GM12878 (cell line): ENCODE measurements around the gene GPC6. TPM values are rescaled to one million over a fixed set of nuclear protein-coding genes. Genes with fewer than 3 reads are reported as not detected.

Experiments used
- ATAC-seq: fragments of 200-7000 bp; cut with Tn5 transposase; 3 replicates; pipeline ENCODE4 v1.9.1; 2020; ENCODE audit warnings: mild to moderate bottlenecking, moderate library complexity
- BruUV-seq: library from RNA; stranded (reverse); fragments of 400-500 nt; replicated peaks from 2 replicates; lab custom pipeline; 2021; lab: Mats Ljungman, UMichigan
- CTCF ChIA-PET: fragments of 300-600 bp; sonication (Branson Sonifier 250); formaldehyde crosslinking; extraction: SDS; loops from one replicate; lab custom pipeline; 2021; ENCODE audit warnings: inconsistent platforms; lab: Yijun Ruan, JAX
- POLR2A ChIA-PET: fragments of 350-600 bp; formaldehyde crosslinking; extraction: SDS; loops from one replicate; lab custom pipeline; 2021; ENCODE audit warnings: inconsistent platforms; lab: Charles Lee
- RAD21 ChIA-PET: fragments of 300-600 bp; sonication (Branson Sonifier 250); formaldehyde crosslinking; loops from one replicate; lab custom pipeline; 2023; ENCODE audit warnings: antibody characterized with exemption; ENCODE audit not compliant: unreplicated experiment; lab: Charles Lee
- SMC1A ChIA-PET: fragments of 300-600 bp; sonication (Branson Sonifier 250); formaldehyde crosslinking; loops from one replicate; lab custom pipeline; 2023; ENCODE audit not compliant: unreplicated experiment, uncharacterized antibody; lab: Charles Lee
- DNase-seq: peaks from one replicate; pipeline ENCODE4 v3.0.0-alpha.2; 2011; ENCODE audit warnings: low read depth, low spot score
- FAIRE-seq: peaks from 3 replicates; lab custom pipeline; 2011; peaks lifted over from hg19 to GRCh38; lab: Jason Lieb, UNC
- H2AFZ ChIP-seq: 2 replicates; pipeline ENCODE4 v1.6.0; 2011; ENCODE audit warnings: low read depth, low read length, control low read depth; ENCODE audit not compliant: control insufficient read depth
- H3K27ac ChIP-seq: 2 replicates; pipeline ENCODE4 v1.5.1; 2011; ENCODE audit warnings: control low read depth; ENCODE audit not compliant: control insufficient read depth, insufficient read depth
- H3K27me3 ChIP-seq, 2 experiments: replicated peaks in 1 of 2; 2 replicates each; pipeline versions ENCODE4 v1.6.0 to v1.6.1; 2011; ENCODE audit warnings: low read length in 1 of 2; ENCODE audit not compliant: control insufficient read depth in 2 of 2, insufficient read depth in 2 of 2
- H3K36me3 ChIP-seq, 2 experiments: 2 replicates each; pipeline ENCODE4 v1.5.1; 2011; ENCODE audit warnings: low read length in 1 of 2; ENCODE audit not compliant: control insufficient read depth in 2 of 2, insufficient read depth in 2 of 2
- H3K4me1 ChIP-seq: 2 replicates; pipeline ENCODE4 v1.6.1; 2011; ENCODE audit warnings: mild to moderate bottlenecking, low read length, moderate library complexity, mixed read lengths; ENCODE audit not compliant: control insufficient read depth, insufficient read depth
- H3K4me2 ChIP-seq: 2 replicates; pipeline ENCODE4 v1.6.0; 2011; ENCODE audit warnings: control low read depth; ENCODE audit not compliant: control insufficient read depth, insufficient read depth
- H3K4me3 ChIP-seq: fragments of 200-600 bp; sonication (generic); 2 replicates; pipeline ENCODE4 v1.5.1; 2016
- H3K79me2 ChIP-seq: 2 replicates; pipeline ENCODE4 v1.6.0; 2011; ENCODE audit warnings: low read length; ENCODE audit not compliant: control insufficient read depth, insufficient read depth
- H3K9ac ChIP-seq: 2 replicates; pipeline ENCODE4 v1.8.0; 2011; ENCODE audit warnings: low read length, control low read depth, mixed read lengths; ENCODE audit not compliant: control insufficient read depth, insufficient read depth
- H3K9me3 ChIP-seq: replicated peaks from 3 replicates; pipeline ENCODE4 v1.5.1; 2011; ENCODE audit warnings: mild to moderate bottlenecking, low read length; ENCODE audit not compliant: control insufficient read depth, insufficient read depth
- H4K20me1 ChIP-seq: 2 replicates; pipeline ENCODE4 v1.6.0; 2011; ENCODE audit not compliant: control insufficient read depth, insufficient read depth
- CHD1 ChIP-seq: IDR thresholded peaks from 2 replicates; pipeline ENCODE4 v1.6.1; 2012; ENCODE audit warnings: low read depth, low read length, improper control_type of control experiment
- GATAD2B ChIP-seq: fragments of 450-650 bp; conservative IDR thresholded peaks from 2 replicates; pipeline ENCODE4 v1.6.1; 2017; ENCODE audit warnings: low read depth, mild to moderate bottlenecking, moderate library complexity
- HDAC2 ChIP-seq: fragments of 200-600 bp; sonication (generic); IDR thresholded peaks from 2 replicates; pipeline ENCODE4 v1.6.1; 2017
- PAX8 ChIP-seq: fragments of 450-650 bp; IDR thresholded peaks from 2 replicates; pipeline ENCODE4 v1.6.1; 2017; ENCODE audit warnings: mild to moderate bottlenecking, moderate library complexity
- POLR2AphosphoS5 ChIP-seq: IDR thresholded peaks from 2 replicates; pipeline ENCODE4 v1.6.1; 2011; ENCODE audit warnings: mild to moderate bottlenecking, low read length, inconsistent platforms
- RBBP5 ChIP-seq: fragments of 200-600 bp; sonication (generic); conservative IDR thresholded peaks from 2 replicates; pipeline ENCODE4 v1.6.1; 2016
- WRNIP1 ChIP-seq: IDR thresholded peaks from 2 replicates; pipeline ENCODE4 v1.6.1; 2011; ENCODE audit warnings: low read depth, low read length, improper control_type of control experiment, borderline replicate concordance
- ZNF217 ChIP-seq: fragments of 450-650 bp; IDR thresholded peaks from 2 replicates; pipeline ENCODE4 v1.6.1; 2017; ENCODE audit warnings: antibody characterized with exemption, mild to moderate bottlenecking
- in situ Hi-C: fragments of 300-500 bp; cut with MboI; formaldehyde crosslinking; loops from 9 replicates; pipeline ENCODE4 v1.14.3; 2018; ENCODE audit warnings: mixed read lengths
- intact Hi-C: fragments of 100-400 bp; cut with micrococcal nuclease; formaldehyde crosslinking; loops from one replicate; pipeline ENCODE4 v1.14.2; 2022; ENCODE audit not compliant: unreplicated experiment
- polyA plus RNA-seq, 11 experiments: library from polyadenylated mRNA; depleted of rRNA in 4 of 11; unstranded in 6 of 11; stranded (reverse) in 5 of 11; fragments of >200 nt; fragmentation: Nextera tagmentation in 4 of 11; fragmentation: Illumina TruSeq in 1 of 11; extraction: Ambion mirVana in 4 of 11; extraction: Trizol in 1 of 11; gene quantifications; 1 replicate in 1 of 11; 2 replicates in 10 of 11; pipeline versions ENCODE4 v1.2.1 to v1.2.3, GENCODE V29; 2011 to 2016; ENCODE audit warnings: inconsistent platforms in 2 of 11, missing spikeins in 2 of 11, low read depth in 1 of 11
- total RNA-seq, 4 experiments: library from RNA; depleted of rRNA in 3 of 4; stranded (reverse); fragments of >200 nt in 3 of 4; fragmentation: Illumina TruSeq in 1 of 4; extraction: Trizol in 1 of 4; gene quantifications; 2 replicates each; pipeline versions ENCODE4 v1.2.1 to v1.2.3, GENCODE V29; 2013 to 2021
- TF ChIP-seq, protein P1 (sequence below): fragments of 450-650 bp; IDR thresholded peaks from 2 replicates; pipeline ENCODE4 v1.6.1; 2018; ENCODE audit warnings: mild to moderate bottlenecking, low read depth, moderate library complexity; ENCODE audit not compliant: partially characterized antibody
- TF ChIP-seq, protein P2 (sequence below): fragments of 450-650 bp; IDR thresholded peaks from 2 replicates; pipeline ENCODE4 v1.6.1; 2016; ENCODE audit warnings: mild to moderate bottlenecking
- TF ChIP-seq, protein P3 (sequence below): IDR thresholded peaks from 2 replicates; pipeline ENCODE4 v1.6.1; 2011; ENCODE audit warnings: borderline replicate concordance, low read depth, mild to moderate bottlenecking, moderate library complexity, low read length; ENCODE audit not compliant: insufficient read depth, poor library complexity, severe bottlenecking
- TF ChIP-seq, protein P4 (sequence below): fragments of 450-650 bp; formaldehyde crosslinking; IDR thresholded peaks from 2 replicates; pipeline ENCODE4 v1.5.0; 2022; ENCODE audit warnings: mild to moderate bottlenecking, missing genetic modification characterization

The GPC6 gene
- total and polyA plus RNA-seq, 10 of the 15 experiments (the other 5 are each of a cell fraction or from before 2014, with no cell fraction given) = 0.03 to 0.04 (median 0.03) TPM; not detected in 7

DNA sequence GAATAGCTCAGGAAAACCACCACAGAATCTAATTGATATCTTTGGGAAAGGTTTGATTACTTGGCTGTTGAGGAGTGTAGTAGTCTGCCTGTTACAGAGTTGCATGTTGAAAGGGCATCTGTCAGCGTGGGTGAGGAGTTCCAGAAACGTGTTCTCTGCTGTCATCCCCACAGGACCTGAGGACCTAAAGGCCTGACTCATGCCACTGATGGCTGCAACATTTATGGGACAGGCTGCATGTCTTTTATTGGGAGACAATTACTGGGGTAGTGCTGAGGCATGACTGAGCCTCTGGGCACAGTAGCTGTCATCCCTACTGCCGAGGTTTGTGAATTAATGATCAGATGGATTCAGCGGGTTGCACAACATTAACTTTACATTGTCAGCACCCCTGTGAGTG, 525.9 kb downstream of the GPC6 start (continued):
- TF ChIP-seq, protein P1, sequence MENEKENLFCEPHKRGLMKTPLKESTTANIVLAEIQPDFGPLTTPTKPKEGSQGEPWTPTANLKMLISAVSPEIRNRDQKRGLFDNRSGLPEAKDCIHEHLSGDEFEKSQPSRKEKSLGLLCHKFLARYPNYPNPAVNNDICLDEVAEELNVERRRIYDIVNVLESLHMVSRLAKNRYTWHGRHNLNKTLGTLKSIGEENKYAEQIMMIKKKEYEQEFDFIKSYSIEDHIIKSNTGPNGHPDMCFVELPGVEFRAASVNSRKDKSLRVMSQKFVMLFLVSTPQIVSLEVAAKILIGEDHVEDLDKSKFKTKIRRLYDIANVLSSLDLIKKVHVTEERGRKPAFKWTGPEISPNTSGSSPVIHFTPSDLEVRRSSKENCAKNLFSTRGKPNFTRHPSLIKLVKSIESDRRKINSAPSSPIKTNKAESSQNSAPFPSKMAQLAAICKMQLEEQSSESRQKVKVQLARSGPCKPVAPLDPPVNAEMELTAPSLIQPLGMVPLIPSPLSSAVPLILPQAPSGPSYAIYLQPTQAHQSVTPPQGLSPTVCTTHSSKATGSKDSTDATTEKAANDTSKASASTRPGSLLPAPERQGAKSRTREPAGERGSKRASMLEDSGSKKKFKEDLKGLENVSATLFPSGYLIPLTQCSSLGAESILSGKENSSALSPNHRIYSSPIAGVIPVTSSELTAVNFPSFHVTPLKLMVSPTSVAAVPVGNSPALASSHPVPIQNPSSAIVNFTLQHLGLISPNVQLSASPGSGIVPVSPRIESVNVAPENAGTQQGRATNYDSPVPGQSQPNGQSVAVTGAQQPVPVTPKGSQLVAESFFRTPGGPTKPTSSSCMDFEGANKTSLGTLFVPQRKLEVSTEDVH = no peak
- no peak for TF ChIP-seq ZNF217
- no peak for TF ChIP-seq POLR2AphosphoS5
- no peak for TF ChIP-seq HDAC2
- TF ChIP-seq, protein P2, sequence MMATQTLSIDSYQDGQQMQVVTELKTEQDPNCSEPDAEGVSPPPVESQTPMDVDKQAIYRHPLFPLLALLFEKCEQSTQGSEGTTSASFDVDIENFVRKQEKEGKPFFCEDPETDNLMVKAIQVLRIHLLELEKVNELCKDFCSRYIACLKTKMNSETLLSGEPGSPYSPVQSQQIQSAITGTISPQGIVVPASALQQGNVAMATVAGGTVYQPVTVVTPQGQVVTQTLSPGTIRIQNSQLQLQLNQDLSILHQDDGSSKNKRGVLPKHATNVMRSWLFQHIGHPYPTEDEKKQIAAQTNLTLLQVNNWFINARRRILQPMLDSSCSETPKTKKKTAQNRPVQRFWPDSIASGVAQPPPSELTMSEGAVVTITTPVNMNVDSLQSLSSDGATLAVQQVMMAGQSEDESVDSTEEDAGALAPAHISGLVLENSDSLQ = no peak
- TF ChIP-seq, protein P3, sequence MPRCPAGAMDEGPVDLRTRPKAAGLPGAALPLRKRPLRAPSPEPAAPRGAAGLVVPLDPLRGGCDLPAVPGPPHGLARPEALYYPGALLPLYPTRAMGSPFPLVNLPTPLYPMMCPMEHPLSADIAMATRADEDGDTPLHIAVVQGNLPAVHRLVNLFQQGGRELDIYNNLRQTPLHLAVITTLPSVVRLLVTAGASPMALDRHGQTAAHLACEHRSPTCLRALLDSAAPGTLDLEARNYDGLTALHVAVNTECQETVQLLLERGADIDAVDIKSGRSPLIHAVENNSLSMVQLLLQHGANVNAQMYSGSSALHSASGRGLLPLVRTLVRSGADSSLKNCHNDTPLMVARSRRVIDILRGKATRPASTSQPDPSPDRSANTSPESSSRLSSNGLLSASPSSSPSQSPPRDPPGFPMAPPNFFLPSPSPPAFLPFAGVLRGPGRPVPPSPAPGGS = no peak

DNA sequence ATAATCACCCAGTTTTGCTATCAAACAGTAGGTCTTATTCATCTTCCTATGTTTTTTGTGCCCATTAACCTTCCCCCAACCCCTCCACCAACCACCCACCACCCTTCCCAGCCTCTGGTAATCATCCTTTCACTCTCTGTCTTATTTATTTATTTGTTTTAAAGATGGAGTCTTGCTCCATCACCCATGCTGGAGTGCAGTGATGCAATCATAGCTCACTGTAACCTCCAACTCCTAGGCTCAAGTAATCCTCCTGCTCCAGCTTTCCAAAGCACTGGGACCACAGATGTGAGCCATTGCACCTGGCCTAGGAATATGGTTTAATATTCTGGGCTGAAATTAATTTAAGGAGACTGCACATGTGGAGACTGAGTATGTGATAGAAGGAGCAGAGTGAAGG, 527.0 kb downstream of the GPC6 start:
- ChIA-PET RAD21 (no interaction called here), CTCF (no interaction called here), POLR2A (no interaction called here), SMC1A (no interaction called here)
- H3K4me1 ChIP-seq = no peaks in the 10 kb centered on the region
- no peaks in the 10 kb centered on the region for H3K36me3 ChIP-seq
- H4K20me1 ChIP-seq = no peaks in the 10 kb centered on the region
- H3K79me2 ChIP-seq = no peaks in the 10 kb centered on the region
- DNase-seq (no peak), FAIRE-seq (no peak), ATAC-seq (no peak)
- no peaks in the 10 kb centered on the region for H3K9me3 ChIP-seq
- no TSS peak for BruUV-seq
- no peak overlapping the region for H3K4me3 ChIP-seq
- H2AFZ ChIP-seq = no peak overlapping the region
- H3K4me2 ChIP-seq = no peak overlapping the region
- in situ Hi-C loops = no loop called here
- intact Hi-C loops = no loop called here
- no peaks in the 10 kb centered on the region for H3K27me3 ChIP-seq
- H3K9ac ChIP-seq = no peak overlapping the region
- no peak overlapping the region for H3K27ac ChIP-seq
- TF ChIP-seq, protein P4, sequence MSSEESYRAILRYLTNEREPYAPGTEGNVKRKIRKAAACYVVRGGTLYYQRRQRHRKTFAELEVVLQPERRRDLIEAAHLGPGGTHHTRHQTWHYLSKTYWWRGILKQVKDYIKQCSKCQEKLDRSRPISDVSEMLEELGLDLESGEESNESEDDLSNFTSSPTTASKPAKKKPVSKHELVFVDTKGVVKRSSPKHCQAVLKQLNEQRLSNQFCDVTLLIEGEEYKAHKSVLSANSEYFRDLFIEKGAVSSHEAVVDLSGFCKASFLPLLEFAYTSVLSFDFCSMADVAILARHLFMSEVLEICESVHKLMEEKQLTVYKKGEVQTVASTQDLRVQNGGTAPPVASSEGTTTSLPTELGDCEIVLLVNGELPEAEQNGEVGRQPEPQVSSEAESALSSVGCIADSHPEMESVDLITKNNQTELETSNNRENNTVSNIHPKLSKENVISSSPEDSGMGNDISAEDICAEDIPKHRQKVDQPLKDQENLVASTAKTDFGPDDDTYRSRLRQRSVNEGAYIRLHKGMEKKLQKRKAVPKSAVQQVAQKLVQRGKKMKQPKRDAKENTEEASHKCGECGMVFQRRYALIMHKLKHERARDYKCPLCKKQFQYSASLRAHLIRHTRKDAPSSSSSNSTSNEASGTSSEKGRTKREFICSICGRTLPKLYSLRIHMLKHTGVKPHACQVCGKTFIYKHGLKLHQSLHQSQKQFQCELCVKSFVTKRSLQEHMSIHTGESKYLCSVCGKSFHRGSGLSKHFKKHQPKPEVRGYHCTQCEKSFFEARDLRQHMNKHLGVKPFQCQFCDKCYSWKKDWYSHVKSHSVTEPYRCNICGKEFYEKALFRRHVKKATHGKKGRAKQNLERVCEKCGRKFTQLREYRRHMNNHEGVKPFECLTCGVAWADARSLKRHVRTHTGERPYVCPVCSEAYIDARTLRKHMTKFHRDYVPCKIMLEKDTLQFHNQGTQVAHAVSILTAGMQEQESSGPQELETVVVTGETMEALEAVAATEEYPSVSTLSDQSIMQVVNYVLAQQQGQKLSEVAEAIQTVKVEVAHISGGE (CRISPR knock-in tag) = no peak
- TF ChIP-seq, protein P1 = no peak
- TF ChIP-seq CHD1 (no peak), WRNIP1 (no peak), GATAD2B (no peak), RBBP5 (no peak), PAX8 (no peak)
